Activated CD8-positive, alpha-beta memory T cell treated with anti-CD3 and anti-CD28 coated beads for 24 hours (primary cell): Measurements from ENCODE around the gene ROR2.
"Not testable (repeated sequence)": the region's sequence is repeated elsewhere in the genome, so short reads cannot be mapped to it uniquely, and the experiment has no call there.

Experiments used
- DNase-seq: peaks from one replicate; pipeline ENCODE4 v3.0.0-alpha.2; 2020

ROR2 gene

DNA sequence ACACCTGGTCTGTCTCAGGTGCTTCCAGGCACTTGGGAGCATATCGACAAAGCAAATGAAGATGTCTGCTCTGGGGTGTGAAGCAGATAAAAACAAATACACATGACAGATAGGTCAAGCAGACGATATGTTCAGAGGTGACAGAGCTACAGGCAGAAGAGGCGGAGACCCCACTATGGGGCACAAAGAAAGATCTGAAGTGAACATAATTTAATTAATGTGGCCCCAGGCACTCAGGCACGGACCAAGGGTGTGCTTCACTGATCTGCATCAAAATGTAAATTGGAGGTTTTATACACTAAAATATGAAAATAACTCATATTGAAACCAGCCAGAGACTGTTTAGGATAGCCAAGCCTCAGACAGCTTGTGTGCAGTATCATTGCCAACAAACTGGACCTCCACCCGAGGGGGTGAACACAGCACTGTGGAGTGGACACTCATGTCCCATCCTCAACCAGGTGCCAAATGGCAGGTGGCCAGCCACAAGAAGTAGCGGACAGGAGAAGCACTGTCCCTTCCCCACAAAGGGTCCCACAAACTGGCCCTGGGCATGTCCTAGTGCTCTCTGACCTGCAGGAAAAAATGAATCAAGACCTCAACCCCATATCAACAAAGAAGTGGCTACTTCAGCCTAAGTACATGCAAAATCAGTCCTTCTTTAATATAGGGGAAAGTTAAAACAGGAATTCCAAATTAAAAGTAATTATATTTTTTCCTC, 29.2 kb downstream of the ROR2 start:
- no peak for DNase-seq

DNA sequence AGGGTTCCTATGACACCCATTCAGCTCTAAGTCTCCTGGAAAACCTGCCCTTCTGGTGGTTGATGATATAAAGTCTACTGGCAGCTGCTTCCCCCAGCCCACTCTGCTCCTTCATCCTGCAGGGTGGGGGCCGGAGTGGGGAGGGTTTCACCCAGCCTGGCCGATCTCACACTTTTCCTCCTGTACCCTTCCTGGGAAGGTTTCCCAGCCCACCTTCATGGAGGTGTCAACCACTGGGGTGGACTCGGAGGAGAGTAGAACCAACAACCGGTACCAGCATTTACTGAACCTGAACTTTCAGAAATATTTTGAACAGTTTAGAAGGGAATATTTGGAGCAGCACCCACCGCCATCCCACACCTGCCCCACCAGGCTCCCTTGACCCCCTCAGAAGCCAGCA, 30.4 kb downstream of the ROR2 start:
- no peak for DNase-seq

DNA sequence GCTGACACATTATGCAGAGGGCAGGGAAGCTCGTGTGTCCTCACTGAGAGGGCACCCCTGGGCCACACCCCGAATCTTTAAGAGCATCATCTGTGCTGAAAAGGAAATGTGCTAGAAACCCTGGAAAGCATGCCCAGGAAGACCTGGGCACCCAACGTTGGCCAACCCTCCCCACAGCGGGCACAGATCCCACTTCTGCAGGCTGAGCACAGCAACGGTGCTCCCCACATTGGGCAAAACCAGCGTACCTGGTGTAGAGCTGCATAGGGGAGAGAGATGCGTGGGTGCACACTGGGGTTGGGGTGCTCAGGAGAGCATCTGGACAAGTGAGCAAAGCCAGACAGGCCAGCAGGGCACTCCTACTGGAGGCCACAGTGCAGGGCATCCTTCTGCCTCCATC, 32.6 kb downstream of the ROR2 start:
- DNase-seq = no peak

DNA sequence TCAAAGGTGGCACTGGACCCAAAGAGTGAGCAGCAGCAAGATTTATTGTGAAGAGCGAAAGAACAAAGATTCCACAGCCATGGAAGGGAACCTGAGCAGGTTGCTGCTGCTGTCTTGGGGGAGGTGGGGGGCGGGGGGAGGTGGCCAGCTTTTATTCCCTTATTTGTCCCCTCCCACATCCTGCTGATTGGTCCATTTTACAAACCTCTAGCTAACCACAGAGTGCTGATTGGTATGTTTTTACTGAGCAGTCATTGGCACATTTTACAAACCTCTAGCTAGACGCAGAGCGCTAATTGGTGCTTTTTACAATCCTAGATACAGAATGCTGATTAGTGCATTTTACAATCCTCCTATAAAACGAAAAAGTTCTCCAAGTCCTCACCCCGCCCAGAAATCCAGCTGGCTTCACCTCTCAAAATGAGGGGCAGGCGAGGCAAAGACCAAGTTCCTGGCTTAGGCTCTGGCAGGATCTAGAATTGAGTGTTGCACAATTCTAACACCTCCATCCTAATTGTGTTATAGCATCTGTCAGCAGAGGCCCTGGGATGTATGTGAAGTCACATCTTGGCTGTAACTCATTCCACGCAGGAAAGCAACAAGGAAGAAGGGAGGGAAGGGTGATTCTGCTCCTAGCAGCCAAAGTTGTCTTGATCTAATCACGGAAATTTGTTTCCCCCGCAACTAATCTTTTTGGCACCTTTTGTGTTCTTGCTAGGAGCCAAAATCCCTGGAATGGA, 34.3 kb downstream of the ROR2 start:
- DNase-seq = no peak

DNA sequence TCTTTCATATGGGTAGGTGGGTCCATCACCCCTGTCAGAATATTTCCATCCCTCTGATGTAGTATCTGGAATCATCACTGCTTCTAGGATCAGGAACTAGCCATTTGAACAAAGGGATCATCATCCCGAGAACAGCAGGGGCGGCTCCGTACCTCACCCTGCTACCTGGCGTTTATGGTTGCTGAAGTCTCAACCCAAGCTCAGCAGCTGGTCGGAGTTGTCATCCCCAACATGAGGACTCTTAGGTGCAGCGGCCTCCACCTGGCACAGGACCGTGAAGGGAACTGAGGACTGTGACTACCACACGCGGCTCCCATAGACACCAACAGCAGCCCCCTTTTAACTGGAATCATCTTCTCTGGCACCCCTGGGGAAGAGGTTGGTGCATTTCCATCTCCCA, 35.1 kb downstream of the ROR2 start:
- no peak for DNase-seq

DNA sequence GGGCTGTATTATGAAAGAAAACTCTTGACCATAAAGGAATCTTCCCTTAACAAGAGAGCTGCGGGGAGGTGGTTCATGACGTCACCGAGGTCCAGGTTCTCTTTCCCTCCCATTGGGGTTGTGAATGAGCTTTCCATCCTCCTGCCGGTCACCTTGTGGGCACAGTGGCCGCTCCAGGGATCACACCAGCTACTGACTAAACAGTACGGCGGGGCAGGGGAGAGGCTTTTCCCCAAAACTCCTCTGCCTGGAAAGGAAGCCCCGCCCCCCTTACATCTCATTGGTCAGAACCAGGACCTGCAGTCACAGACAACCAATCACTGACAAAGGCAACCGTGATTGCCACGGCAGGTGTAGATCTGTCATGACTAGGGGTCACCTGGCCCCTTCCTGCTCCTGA, 35.6 kb downstream of the ROR2 start:
- DNase-seq = no peak

DNA sequence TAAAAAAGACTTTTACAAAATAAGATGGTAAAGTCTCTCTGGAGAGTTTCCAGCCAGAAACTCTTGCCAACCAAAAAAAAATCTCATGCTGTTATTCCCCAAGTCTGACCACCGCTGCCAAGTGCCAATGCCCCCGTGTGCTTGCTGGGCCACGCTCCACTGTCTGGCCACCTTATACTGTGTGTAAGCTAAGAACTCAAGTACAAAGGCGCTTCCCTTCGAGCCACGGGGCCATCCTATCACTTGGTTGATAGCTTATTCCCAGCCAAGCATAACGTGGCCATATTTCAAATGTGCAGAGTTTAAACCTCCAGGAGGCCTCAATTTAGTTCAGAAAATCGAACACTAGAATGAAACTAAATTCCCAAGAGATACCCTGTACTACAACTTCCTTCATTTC, 36.0 kb downstream of the ROR2 start:
- no peak for DNase-seq

DNA sequence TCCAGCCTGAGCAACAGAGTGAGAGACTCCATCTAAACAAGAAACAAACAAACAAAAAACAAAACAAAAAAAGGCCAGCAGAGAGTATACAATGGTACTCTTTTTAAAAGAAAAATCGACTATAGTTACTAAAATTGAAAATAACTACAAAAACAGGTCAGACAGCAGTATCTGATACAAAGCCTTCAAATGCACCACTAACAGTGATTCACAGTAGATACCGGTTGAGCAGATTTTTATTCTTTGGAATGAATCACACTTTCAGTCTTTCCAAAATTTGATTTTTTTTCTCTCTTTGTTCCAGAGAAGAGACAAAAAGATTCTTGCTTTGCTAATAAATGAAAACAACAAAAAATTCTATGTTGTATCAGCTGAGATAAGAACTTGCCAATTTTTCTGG, 36.9 kb downstream of the ROR2 start:
- no peak for DNase-seq

DNA sequence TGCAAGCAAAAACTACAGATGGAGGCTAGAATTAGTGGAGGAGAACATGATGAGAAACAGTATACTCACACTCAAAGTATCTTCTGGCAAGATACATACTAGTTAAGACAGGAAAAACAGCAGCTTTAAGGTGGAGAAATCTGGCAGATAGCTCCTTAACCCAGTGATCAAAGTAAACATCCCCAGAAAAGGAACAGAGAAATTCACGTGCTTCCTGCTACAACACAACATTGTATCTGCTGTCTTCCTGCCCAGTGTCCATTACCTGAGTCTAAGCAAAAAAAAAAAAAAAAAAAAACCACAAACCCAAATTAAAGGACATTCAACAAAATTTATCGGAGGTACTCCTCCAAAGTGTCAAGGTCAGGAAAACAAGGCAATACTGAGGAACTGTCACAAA, 38.4 kb downstream of the ROR2 start:
- DNase-seq = no peak

DNA sequence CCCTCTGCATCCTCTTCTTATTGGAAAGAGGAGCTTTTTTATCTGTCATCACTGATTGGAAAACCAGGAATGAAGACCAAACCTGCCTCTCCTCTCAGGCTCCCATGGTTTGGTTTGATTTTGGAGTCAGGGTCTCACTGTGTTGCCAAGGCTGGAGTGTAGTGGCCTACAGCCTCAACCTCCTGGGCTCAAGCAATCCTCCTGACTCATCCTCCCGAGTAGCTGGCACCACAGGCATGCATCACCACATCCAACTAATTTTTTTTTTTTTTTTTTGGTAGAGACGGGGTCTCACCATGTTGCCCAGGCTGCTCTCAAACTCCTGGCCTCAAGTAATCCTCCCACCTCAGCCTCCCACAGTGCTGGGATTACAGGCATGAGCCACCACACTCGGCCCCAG, 40.8 kb downstream of the ROR2 start:
- not testable (repeated sequence) for DNase-seq

DNA sequence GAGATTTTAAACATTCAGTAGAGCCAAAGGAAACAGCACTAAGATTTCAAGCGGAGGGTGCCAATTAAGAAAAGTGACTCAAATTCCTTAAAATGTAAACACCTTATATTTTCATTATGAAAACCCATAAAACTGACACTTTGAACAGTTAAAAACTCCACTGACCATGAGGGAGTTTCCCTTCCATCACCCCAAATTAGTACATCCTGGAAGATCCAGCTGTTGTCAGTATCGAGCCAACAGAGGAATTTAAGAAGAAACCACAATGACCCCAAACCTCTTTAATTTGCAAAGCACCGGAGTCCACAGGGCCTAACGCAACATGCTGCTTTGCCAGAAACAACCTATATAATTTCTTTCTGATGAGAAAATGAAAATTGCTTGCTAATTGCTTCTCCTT, 41.3 kb downstream of the ROR2 start:
- DNase-seq = no peak

DNA sequence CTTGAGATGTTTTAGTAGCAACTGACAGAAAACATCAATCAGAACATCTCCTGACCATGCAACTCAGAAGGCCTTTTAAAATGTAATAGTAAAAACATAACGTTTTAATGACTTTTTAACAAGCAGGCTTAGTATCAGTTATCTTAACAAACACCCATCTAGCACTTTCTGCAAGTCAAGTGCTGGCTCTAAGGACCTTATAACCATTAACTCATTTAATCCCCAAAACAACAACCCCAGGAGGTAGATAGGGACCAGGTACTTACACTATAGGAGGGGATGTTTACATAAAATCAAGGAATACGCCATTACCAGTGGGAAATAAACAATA, 41.8 kb downstream of the ROR2 start:
- DNase-seq = no peak

DNA sequence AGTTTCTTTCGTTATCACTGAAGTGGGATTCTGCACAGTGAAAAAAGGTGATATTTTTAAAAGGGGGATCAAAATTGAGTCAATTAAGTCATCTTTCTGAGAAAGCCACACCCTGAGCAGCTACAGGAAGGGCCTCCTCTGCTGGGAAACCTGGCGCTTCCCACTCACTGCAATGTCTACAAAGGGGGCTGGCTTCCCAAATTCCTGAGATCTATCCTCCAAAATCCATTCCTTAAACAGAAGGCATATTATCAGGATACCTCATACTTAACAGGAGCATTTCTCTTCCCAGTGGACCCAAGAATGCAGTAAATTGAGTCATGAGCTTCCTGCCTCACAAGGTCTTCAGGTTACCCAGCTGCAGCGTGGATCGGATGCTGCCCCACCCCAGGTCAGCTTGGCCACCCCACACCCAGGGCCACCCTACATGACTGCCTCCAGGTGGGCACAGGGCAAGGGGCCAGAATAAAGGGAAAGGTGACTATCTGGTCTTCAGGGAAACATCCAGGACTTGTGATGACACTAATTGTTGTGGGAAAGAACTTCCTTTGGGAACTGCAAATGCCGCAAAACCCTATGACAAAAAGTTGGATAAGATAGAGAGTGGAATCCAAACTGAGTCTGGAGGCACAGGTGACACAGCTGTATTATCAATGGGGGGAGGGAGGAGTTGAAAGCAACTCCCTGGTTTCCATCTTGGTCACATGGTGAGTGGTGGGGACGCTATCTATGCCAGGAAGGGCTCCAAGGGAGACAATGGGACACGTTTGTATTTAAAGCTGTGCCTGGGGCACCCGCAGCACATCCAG, 42.3 kb downstream of the ROR2 start:
- no peak for DNase-seq

DNA sequence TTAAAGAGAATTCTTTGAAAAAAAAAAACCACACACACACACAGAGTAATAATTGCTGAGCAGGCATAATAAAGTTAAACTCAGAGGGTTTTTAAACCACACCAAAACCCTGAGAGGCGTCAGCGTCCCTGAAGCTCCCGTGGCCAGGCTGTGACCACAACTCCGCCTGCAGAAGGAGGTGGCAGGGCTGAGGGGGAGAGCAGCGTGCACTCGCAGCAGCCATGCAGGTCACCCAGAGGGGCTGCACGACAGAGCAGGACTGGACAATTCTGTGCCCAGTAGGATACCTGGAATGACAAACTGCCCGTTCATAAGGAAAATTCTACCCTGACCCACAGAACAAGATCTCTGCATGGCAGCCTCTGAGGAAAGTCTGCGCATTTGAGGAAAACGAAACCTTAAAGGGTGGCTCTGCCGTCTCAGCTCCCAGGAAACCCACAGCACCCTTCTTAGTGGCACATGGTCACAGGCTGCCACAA, 44.0 kb downstream of the ROR2 start:
- peak; percentile 70 for DNase-seq

DNA sequence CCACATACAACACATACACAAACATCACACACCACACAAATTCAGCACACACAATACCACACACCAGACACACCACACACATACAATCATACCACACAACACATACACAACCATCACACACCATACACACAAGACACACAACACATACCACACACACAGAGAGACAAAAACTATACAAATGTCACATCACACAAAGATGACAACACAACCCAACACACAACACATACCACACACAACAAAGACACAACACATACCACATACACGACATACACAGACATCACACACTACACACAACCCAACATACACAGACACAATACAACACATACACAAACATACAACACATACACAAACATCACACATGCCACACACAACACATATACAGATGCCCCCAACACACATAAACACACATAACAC, 44.8 kb downstream of the ROR2 start:
- DNase-seq = no peak

DNA sequence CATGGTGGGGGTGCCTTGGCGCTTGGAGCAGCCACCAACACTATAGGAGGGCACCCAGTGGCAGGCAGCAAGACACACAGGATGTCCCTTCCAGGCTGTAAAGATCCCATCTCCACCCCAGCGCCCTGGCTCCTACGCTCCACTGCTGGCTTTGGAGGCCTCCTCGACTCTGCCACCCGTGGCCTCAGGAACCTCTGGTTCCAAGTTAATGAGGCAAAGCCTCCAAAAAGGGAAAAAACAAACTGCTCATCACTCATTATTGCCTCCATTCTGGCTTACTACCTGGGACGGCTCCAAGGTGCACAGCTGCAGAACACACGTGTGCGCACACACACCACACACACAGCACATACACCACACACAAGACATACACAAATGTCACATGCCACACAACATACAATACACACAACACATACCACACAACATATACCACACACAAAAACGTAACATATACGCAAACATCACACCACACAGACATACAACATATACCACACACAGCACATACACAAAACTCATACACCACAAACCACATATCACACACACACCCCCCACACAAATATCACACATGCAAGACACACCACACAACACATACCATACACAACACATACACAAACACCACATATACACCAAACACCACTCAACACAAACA, 45.3 kb downstream of the ROR2 start:
- no peak for DNase-seq

DNA sequence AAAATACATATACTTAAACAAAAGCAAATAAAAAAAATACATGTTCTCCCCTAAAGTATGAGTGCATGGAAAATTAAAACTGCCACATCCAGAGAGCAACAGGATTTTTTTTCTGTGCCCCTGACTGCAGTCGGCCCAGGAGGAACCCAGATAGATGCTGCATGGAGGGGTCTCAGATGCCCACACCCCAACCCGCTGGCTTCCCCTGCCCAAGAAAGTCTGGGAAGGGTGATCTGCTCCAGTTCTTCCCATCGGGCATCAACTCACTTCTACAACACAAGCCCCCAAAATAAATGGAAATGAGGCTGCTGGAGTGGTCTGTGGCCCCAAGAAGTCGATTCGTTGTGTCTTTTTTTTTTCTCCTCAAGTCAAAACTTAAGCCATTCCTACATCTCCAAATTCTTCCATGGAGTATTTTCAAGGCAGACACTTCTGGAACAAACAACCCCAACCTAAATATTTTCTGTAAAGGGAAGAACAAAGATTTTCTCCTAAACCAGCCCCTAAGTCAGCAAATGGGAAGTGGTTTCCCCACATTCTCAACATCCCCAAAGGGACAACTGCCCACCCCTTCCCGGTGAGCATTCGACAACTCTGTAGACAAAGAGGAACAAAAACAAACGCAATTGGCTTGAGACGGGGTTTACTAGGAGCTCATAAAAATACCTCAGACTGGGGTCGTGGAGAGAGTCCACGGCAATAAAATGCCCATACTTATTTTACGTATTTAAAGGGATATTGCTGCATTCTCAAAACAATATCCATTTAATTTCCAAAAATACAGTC, 46.7 kb downstream of the ROR2 start:
- no peak for DNase-seq

DNA sequence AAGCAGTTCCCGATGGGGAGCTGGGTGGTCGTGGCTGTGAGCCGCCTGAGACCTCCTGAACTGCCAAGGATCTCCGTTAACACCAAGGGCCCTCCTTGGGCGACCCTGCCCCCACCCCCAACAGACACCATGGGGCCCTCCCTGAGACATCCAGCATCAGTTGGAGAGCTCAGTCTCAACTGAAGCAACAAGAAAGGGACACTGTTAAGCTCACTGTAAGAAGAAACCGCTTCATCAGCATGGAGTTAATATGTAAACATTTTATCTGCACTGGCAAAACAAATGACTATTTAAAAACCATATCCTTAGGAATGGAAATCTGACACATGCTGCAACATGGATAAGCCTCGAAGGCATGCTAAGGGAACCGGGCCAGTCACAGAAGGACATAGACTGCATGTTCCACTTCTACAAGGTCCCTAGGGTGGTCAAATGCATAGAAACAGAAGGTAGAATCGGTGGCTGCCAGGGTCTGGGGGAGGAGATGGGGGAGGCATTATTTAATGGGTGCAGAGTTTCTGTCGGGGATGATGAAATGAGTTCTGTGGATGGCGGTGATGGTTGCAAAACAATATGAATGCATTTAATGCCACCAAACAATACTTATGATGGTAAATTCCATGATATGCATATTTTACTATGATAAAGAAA, 47.4 kb downstream of the ROR2 start:
- no peak for DNase-seq

DNA sequence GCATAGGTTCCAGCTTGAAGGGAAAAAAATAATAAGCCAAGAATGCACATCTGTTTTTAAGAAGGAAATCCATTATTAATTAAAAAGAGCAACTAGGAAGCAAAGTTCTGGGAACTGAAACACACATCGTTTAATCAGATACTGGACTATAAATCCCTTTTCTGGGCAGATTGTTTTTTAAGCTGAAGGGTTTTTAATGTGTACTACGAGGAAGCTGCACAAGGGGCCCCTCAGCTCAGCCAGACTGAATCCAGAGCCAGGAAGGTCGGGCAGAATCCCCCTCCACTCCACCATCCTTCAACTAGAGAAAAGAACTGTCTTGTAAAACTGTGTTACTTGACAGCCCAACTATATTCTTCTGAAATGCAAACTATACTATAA, 49.2 kb downstream of the ROR2 start:
- no peak for DNase-seq

DNA sequence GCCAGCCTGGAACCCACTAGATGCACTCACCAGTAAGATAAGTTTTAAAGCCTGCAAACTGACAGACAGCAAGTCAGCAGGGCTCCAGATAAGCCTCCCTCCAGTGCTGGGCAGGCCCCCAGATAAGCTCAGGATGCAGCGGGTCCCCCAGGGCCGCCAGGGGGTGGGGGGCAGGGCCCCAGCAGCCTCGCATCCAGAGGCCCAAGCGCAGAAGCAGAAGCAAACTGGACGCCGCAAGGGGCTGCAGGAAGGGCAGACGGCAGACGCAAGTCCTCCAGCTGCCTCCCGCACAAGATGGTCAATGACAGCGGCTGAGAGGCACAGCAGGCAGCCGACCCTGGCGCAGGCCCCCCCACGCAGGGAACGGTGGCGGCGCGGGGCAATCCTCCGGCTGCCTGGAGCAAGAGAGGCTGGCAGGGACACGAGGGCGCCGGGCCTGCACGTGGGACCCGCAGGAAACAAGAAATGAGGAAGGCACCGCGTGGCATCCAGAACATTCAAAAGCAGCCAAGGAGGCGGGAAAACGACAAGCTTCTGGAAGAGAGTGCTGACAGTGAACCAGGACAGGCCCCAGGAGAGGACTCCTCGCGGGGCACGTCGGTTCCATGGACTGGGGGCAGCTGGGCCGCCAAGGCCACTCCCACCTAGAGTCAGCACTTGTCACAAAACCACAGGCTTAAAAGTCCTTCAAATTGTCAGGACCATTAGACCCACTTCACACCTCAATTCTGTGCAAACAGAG, 49.8 kb downstream of the ROR2 start:
- DNase-seq = no peak

DNA sequence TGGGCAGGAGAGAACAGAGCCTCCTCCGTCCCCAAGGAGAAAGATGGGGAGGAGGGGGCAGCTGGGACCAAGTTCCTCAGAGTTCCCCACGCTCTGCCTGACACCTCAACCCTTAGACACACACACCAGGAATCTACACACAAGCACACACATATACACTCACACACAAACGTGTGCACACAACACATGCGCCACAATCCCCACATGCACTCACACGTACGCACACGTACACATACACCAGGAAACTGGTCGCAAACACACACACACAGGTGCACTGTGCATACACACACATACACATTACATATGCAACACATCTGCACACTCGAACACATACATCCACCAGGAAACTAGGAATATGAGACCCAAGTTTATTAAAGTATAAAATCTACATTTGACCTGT, 50.4 kb downstream of the ROR2 start:
- no peak for DNase-seq

DNA sequence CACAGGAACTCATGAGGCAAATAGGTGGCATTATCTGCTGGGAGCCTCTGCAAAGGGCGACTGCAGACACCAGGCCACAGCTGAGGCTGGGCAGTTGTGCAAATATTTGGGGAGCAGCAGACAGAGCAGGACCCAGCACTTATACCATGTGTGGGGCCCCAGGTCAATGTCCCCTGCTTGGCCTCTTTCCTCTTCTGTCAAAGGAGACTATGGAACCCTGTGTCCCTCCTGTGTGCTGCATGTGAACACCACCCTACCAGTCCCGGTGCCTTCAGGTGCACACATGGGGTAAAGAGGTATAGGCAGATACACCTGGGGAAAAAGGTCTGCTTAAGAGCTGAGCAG, 50.8 kb downstream of the ROR2 start:
- DNase-seq = no peak
